ENCODE results near the gene DLG2.

Gene DLG2

DNA sequence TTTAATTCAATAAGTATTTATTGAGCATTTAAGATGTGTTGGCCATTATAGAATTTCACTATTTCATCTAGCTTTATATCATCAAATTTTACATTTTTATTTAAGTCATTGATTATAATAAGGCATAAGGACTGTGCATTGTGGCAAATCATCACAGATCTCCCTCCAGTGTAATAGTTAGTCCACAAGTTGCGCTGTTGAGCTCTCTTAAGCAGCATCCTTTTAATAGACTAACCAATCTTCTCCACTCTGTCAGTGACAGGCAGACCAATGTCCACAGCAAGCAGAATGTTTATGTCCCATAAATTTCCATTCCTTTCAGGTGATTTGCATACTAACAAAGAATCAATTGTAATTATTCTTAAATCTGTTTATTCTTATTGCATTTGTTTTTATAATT, 1745.7 kb downstream of the DLG2 start:
- H3K4me3 ChIP-seq (ENCODE audit: low read length), result no peak overlapping the region
- no peaks in the 10 kb centered on the region for H3K27me3 ChIP-seq (ENCODE audit: control insufficient read depth, low read length)
- H3K4me2 ChIP-seq (ENCODE audit: low read length), result no peak overlapping the region
- no peaks in the 10 kb centered on the region for H3K79me2 ChIP-seq (ENCODE audit: control insufficient read depth, low read length)
- no peaks in the 10 kb centered on the region for H3K9me3 ChIP-seq (ENCODE audit: control insufficient read depth, insufficient read depth, low read length)
- no peak overlapping the region for H3K27ac ChIP-seq (ENCODE audit: low read depth, low read length)
- no peaks in the 10 kb centered on the region for H3K36me3 ChIP-seq (ENCODE audit: control insufficient read depth, low read length)
- TF ChIP-seq CTCF (IDR thresholded peaks at IDR 0.05; ENCODE audit: low read depth, low read length, poor library complexity, severe bottlenecking) (no peak), EZH2phosphoT487 (IDR thresholded peaks at IDR 0.05; ENCODE audit: borderline replicate concordance, low read length) (no peak)
- H3K4me1 ChIP-seq (ENCODE audit: control insufficient read depth, low read length), result no peaks in the 10 kb centered on the region
- no peaks in the 10 kb centered on the region for H3K9me2 ChIP-seq (replicated peaks; ENCODE audit: control insufficient read depth, low read length)
- no peaks in the 10 kb centered on the region for H4K20me1 ChIP-seq (ENCODE audit: control insufficient read depth, insufficient read depth, low read depth, low read length)
- H3F3A ChIP-seq (ENCODE audit: control insufficient read depth, insufficient read depth), result no peaks in the 10 kb centered on the region

GRCh38 chr11:83871054-83871453, 1756.1 kb downstream of the DLG2 start:
- H3K9me2 ChIP-seq (replicated peaks; ENCODE audit: control insufficient read depth, low read length), result no peaks in the 10 kb centered on the region
- H3F3A ChIP-seq (ENCODE audit: control insufficient read depth, insufficient read depth), result no peaks in the 10 kb centered on the region
- no peak overlapping the region for H3K27ac ChIP-seq (ENCODE audit: low read depth, low read length)
- H3K4me1 ChIP-seq (ENCODE audit: control insufficient read depth, low read length), result no peaks in the 10 kb centered on the region
- no peaks in the 10 kb centered on the region for H3K36me3 ChIP-seq (ENCODE audit: control insufficient read depth, low read length)
- no peak for TF ChIP-seq EZH2phosphoT487 (IDR thresholded peaks at IDR 0.05; ENCODE audit: borderline replicate concordance, low read length)
- TF ChIP-seq CTCF (IDR thresholded peaks at IDR 0.05; ENCODE audit: low read depth, low read length, poor library complexity, severe bottlenecking), result no peak
- H4K20me1 ChIP-seq (ENCODE audit: control insufficient read depth, insufficient read depth, low read depth, low read length), result no peaks in the 10 kb centered on the region
- no peaks in the 10 kb centered on the region for H3K79me2 ChIP-seq (ENCODE audit: control insufficient read depth, low read length)
- 0 out of 2 replicates have a peak, but pooled peaks cover under 1% of the 10 kb centered on the region for H3K27me3 ChIP-seq (ENCODE audit: control insufficient read depth, low read length)
- H3K4me3 ChIP-seq (ENCODE audit: low read length), result no peak overlapping the region
- H3K9me3 ChIP-seq (ENCODE audit: control insufficient read depth, insufficient read depth, low read length), result no peaks in the 10 kb centered on the region
- no peak overlapping the region for H3K4me2 ChIP-seq (ENCODE audit: low read length)

DNA sequence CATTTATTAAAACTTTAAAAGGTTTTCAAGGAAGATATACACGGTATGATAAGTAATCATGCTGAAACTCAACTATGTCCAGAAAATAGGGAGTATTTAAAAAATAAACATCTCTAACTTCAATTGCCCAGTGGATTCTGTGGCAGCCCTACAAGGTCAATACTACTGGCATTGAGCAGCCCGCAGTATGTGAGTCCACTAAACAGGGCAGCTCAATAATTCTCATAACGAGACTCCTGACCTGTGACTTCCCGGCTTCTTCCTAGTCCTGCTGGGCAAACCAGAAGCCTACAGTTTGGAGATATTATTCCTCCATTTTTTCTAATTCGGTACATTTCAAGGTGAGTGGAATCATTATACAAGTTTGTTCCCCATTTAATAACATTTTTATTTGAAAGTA, 1760.5 kb downstream of the DLG2 start:
- Histone ChIP-seq H3K27ac (ENCODE audit: low read depth, low read length) (no peak overlapping the region), H3K27me3 (ENCODE audit: control insufficient read depth, low read length) (0 out of 2 replicates have a peak, but pooled peaks cover 3% of the 10 kb centered on the region), H4K20me1 (ENCODE audit: control insufficient read depth, insufficient read depth, low read depth, low read length) (no peaks in the 10 kb centered on the region), H3F3A (ENCODE audit: control insufficient read depth, insufficient read depth) (no peaks in the 10 kb centered on the region), H3K4me2 (ENCODE audit: low read length) (no peak overlapping the region), H3K79me2 (ENCODE audit: control insufficient read depth, low read length) (no peaks in the 10 kb centered on the region), H3K9me3 (ENCODE audit: control insufficient read depth, insufficient read depth, low read length) (no peaks in the 10 kb centered on the region), H3K4me3 (ENCODE audit: low read length) (no peak overlapping the region), H3K4me1 (ENCODE audit: control insufficient read depth, low read length) (no peaks in the 10 kb centered on the region), H3K36me3 (ENCODE audit: control insufficient read depth, low read length) (no peaks in the 10 kb centered on the region), H3K9me2 (replicated peaks; ENCODE audit: control insufficient read depth, low read length) (no peaks in the 10 kb centered on the region)
- TF ChIP-seq EZH2phosphoT487 (IDR thresholded peaks at IDR 0.05; ENCODE audit: borderline replicate concordance, low read length), result no peak
- no peak for TF ChIP-seq CTCF (IDR thresholded peaks at IDR 0.05; ENCODE audit: low read depth, low read length, poor library complexity, severe bottlenecking)

Data from DOHH2 (cell line).